Measurements from ENCODE around the gene TBCD.
A peak's percentile ranks its signal among the peaks of the same experiment; 100 is the strongest.

Gene TBCD

DNA sequence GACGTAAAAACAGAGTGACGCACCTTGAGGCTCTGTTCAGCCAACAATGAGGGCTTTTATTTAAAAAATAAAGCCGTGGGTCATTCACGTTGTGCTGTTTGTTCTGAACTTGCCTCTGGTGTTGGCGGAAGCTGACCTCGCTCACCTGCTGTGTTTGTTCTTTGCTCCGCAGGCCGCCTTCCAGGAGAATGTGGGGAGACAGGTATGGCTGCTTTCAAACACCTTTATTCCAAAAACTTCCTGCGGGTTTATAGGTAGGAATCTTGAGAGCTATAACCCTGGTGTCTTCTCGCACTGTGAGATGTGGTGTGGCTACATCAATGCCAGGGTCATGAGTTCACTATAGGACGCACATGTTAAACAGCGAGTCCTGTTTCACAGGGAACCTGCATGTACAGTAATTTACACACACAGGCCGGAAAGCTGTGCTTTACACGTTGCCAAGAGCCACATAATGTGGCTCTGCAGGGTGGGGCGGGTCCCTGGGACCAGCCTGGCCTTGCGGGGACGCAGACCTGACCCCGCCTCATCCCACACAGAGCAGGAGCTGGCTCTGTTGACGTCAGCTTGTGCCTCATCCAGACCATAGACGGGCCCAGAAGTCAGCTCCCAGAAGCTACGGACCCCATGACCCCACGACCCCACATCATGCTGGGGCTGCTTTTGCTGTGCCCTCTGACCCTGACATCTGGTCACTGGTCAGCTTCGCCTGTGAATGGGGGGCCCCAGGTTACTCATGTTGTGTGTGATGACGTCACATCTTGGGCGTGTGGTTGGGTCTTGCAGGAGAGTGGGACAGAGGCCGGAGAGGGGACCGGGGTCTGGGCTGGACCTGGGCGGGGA lies 137.9 kb downstream of the TBCD start:
- Mint-ChIP-seq H3K4me1 (peaks cover 29% of the 10 kb centered on the region), H3K27ac (no peak overlapping the region), H3K9me3 (no peaks in the 10 kb centered on the region)

DNA sequence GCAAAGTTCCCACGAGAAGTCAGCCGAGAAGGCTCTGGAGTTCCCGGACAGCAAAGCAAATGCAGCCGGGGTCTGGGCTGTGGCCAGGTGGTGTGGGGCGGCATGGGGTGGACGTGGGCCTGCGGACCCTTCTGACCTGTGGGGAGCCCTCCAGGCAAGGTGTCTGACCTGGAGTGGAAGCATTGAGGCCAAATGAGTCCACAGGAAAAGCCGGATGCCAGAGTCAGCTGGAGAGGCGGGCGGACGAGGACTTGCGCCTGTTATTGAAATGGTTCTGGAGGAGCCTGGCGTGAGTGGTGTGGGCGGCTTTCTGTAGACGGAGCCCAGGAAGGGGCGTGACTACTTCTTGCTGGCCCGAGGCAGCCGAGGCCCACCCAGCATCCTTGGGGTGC lies 138.5 kb downstream of the TBCD start:
- DNase-seq (ENCODE audit: low spot score in 2 of 2) (no peak), ATAC-seq (ENCODE audit: low read depth) (no peak)
- Mint-ChIP-seq H3K36me3 (peaks cover 21% of the 10 kb centered on the region), H3K9me3 (no peaks in the 10 kb centered on the region), H3K4me1 (peaks cover 23% of the 10 kb centered on the region), H3K27ac (no peak overlapping the region), H3K27me3 (no peaks in the 10 kb centered on the region), H3K4me3 (no peak overlapping the region)

More for the DNA sequence above, 137.9 kb downstream of the TBCD start:
- H3K36me3 Mint-ChIP-seq: peaks cover 20% of the 10 kb centered on the region
- H3K4me3 Mint-ChIP-seq: no peak overlapping the region
- DNase-seq (ENCODE audit: low spot score in 2 of 2) (no peak), ATAC-seq (ENCODE audit: low read depth) (no peak)
- no peaks in the 10 kb centered on the region for H3K27me3 Mint-ChIP-seq

DNA sequence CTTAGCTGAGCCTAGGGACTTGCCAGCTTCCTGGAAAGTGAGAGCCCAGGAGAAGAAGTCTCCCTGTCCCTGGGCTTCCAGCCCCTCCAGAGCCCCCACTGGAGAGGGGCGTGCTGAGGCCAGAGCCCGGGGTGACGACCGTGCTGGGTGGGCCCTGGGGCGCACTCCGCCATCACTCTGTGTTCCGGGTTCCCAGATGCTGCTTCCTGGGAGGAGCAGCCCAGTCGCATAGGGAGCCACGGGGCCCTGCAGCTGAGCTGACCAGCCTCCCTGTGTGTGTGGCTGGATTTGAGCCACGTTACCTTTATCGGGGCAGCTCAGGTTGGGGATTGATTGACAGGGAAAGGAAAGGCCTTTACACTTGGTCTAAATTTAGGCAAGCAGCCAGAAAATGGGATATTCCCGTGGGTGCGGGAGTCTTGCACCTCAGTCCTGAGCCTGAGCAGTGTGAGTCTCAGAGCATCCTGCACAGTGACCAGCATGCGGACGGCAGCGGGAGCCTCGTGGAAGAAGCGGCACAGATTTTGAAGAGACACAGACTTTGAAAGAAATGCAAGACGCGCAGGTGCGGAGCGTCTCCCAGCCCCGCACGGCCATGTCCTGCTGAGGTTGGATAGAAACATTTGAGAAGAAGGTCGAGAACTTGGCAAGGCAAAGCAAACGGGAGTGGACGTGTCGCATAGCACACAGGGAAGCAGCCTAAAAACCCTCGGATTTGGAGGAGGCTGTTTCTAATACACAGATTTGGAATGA lies 139.2 kb downstream of the TBCD start:
- Mint-ChIP-seq H3K9me3 (no peaks in the 10 kb centered on the region), H3K27ac (no peak overlapping the region), H3K36me3 (peaks cover 22% of the 10 kb centered on the region), H3K4me1 (peaks cover 20% of the 10 kb centered on the region), H3K27me3 (no peaks in the 10 kb centered on the region), H3K4me3 (no peak overlapping the region)
- no peak for ATAC-seq (ENCODE audit: low read depth)
- DNase-seq (ENCODE audit: low spot score in 2 of 2): no peak

DNA sequence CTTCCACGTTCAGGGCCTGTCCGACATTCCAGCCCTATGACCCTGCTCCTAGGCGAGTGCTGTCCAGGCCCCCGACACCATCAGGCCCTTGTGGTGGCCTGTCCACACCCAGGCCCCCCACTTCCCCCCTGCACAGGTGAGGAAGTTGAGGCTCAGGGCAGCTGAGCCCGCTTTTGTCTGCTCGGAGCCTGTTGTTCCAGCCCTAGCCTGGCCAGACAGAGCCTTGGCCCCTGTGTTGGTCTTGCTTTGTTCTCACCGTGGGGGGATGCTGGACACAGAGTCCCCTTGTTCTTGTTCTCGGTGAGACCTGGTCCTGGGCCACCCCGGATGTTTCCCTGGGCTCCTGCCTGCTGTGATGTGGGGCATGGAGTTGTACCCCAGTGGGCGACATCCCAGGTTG lies 140.0 kb downstream of the TBCD start:
- ATAC-seq (ENCODE audit: low read depth) (no peak), DNase-seq (ENCODE audit: low spot score in 2 of 2) (no peak)
- Mint-ChIP-seq H3K4me1 (peaks cover 19% of the 10 kb centered on the region), H3K36me3 (peaks cover 22% of the 10 kb centered on the region), H3K4me3 (no peak overlapping the region), H3K27me3 (no peaks in the 10 kb centered on the region), H3K9me3 (no peaks in the 10 kb centered on the region), H3K27ac (no peak overlapping the region)

DNA sequence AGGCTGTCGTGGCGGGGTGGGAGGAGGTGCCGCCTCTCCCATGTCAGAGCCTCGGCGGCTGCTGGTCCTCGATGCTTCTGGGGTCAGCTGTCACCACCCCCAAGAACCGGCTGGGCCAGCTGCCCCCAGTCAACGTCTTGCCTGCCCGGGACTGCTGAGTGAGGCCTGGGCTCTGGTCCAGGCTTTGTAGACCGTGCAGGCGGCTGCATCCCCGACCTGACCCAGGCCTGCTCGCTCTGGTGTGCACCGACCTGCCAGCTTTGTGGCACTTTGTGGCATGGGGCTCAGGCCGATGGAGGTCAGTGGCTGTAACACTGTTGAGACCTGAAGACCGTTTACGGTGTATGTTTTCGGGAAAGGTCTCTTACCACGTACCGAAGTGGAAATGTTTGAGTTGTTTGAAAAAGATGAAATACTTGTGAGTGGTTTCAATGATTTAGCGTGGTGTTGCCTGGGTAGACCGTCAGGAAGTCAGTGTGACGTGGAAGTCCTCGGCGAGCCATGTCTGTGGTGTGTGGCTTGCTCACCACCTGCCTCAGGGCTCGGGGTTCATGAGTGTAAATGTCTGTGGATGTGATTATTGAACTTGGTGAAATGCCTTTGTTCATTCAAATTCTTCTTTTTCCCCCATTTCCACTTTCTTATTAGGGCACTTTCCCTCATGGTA lies 141.2 kb downstream of the TBCD start:
- Mint-ChIP-seq H3K9me3 (no peaks in the 10 kb centered on the region), H3K36me3 (peaks cover 14% of the 10 kb centered on the region), H3K27me3 (no peaks in the 10 kb centered on the region), H3K4me3 (no peak overlapping the region), H3K27ac (peak overlapping the region; percentile 83), H3K4me1 (peaks cover 12% of the 10 kb centered on the region)
- DNase-seq (ENCODE audit: low spot score in 2 of 2) (no peak), ATAC-seq (ENCODE audit: low read depth) (peak; percentile 96)

DNA sequence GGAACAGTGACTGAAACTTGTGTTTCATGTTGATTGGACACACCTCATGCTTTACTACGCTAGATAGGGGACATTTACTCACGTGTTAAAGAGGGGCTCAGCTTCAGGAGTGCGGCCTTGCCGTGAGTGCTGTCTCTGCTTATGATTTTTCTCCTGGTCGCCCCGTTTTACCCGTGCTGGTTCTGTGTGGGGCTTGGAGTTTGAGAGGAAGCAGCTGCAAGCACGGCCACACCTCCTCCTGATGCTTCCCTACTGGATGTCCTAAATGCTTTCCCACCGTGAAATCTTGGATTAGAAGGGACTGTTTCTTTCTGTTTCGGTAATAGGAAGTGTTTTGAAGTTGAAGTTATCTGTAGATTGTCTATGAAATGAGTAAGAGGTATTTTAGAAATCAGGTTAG lies 141.9 kb downstream of the TBCD start:
- H3K36me3 Mint-ChIP-seq: peaks cover 17% of the 10 kb centered on the region
- DNase-seq (ENCODE audit: low spot score in 2 of 2) (no peak), ATAC-seq (ENCODE audit: low read depth) (peak; percentile 34)
- no peaks in the 10 kb centered on the region for H3K9me3 Mint-ChIP-seq
- peak overlapping the region; percentile 83 for H3K27ac Mint-ChIP-seq
- H3K4me1 Mint-ChIP-seq: peaks cover 12% of the 10 kb centered on the region
- no peaks in the 10 kb centered on the region for H3K27me3 Mint-ChIP-seq
- H3K4me3 Mint-ChIP-seq: peak overlapping the region; percentile 71

DNA sequence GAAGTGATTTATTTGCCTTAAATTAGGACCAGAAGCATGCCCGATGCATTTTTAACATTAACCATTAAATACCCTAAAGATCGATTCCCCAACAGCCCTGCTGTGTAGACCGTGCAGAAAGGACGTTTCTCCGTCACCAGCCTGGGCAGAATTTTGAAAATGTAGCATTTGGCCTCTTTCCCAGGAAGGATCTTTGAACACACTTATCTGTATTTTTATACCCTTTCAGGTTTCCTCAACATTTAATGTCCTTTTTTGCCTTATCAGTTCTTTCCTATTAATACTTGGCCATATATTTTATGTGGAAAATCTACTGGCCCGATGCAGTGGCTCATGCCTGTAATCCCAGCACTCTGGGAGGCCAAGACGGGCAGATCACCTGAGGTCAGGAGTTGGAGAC lies 142.5 kb downstream of the TBCD start:
- ATAC-seq (ENCODE audit: low read depth) (no peak), DNase-seq (ENCODE audit: low spot score in 2 of 2) (no peak)
- Mint-ChIP-seq H3K9me3 (no peaks in the 10 kb centered on the region), H3K36me3 (peaks cover 19% of the 10 kb centered on the region), H3K4me3 (no peak overlapping the region), H3K27me3 (no peaks in the 10 kb centered on the region), H3K27ac (peak overlapping the region; percentile 83), H3K4me1 (peaks cover 12% of the 10 kb centered on the region)

DNA sequence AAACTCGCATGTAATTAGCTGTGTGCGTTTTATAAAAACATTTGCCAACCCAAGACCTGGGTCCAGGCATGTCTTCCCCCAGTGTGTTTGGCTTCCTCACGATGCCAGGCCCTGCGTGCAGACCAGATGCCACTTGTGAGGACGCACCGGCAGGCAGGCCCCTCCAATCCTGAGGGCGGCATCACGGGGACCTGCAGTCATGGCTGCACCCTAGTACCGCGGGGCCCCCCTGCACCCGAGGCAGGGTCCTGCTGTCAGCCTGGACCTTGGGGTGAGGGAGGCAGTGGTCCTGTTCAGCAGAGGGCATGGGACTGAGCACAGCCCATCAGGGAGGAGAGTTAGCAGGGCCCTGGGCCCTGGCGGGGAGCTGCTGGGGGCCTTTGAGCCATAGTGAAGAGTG lies 143.2 kb downstream of the TBCD start:
- Mint-ChIP-seq H3K4me1 (peaks cover 13% of the 10 kb centered on the region), H3K36me3 (peaks cover 19% of the 10 kb centered on the region), H3K27me3 (no peaks in the 10 kb centered on the region), H3K4me3 (no peak overlapping the region), H3K9me3 (no peaks in the 10 kb centered on the region), H3K27ac (no peak overlapping the region)
- ATAC-seq (ENCODE audit: low read depth) (no peak), DNase-seq (ENCODE audit: low spot score in 2 of 2) (no peak)

DNA sequence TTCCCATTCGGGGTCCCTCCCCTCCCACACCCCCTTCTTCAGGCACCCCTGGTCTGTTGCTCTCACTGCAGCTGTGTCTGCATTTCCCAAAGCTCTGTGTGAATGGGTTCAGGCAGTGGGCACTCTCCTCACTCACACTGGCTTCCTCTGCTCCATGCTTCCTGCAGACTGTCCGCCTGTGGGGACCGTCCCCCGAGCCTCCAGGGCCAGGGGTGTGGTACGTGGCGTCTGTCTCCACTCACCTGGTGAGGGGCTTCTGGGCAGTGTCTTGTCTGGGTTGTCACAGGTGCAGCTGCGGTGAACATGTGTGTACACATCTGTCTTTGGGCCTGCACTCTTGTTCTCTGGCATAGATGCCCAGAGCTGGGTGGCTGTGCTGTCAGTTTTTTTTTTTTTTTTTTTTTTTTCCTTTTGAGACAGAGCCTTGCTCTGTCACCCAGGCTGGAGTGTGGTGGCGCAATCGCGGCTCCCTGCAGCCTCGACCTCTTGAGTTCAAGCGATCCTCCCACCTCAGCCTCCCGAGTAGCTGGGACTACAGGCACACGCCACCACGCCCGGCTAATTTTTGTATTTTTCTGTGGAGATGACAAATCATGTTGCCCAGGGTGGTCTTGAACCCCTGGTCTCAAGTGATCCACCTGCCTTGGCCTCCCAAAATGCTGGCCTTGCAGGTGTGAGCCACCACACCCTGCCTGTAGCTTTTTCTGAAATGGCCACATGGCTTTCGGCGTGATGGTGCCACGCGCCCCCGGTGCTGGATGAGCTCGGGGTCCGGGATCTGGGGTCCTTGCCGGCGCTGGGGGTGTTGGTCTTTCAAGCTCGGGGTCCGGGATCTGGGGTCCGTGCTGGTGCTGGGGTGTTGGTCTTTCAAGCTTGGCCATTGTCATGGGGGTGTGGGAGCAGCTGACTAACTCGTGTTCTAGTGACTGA lies 144.5 kb downstream of the TBCD start:
- Mint-ChIP-seq H3K4me1 (peaks cover 15% of the 10 kb centered on the region), H3K27me3 (no peaks in the 10 kb centered on the region), H3K9me3 (no peaks in the 10 kb centered on the region), H3K36me3 (peaks cover 17% of the 10 kb centered on the region), H3K27ac (no peak overlapping the region), H3K4me3 (no peak overlapping the region)
- no peak for DNase-seq (ENCODE audit: low spot score in 2 of 2)
- no peak for ATAC-seq (ENCODE audit: low read depth)

DNA sequence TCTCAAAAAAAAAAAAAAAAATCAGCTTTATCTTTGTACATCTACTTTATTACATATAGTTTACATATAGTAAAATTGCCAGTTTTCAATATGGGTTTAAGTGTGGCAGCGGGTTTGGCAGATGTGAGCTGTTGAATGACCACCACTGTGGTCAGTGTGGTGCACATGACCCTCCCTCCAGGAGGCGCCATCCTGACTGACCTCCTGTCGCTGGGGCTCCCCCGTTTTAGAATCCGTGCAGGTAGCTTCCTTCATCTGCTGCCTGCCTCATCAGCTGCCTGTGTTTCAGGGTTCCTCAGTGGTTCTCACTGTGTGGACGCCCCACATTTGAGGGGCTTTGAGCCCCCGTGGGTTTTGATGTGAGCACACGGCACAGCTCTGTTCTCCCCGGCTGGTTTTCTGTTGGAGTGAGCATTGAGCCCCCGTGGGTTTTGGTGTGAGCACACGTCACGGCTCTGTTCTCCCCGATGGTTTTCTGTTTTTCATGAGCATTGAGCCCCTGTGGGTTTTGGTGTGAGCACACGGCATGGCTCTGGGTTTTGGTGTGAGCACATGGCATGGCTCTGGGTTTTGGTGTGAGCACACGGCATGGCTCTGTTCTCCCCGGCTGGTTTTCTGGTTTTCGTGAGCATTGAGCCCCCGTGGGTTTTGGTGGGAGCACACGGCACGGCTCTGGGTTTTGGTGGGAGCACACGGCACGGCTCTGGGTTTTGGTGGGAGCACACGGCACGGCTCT lies 145.8 kb downstream of the TBCD start:
- ATAC-seq (ENCODE audit: low read depth) (no peak), DNase-seq (ENCODE audit: low spot score in 2 of 2) (no peak)
- H3K9me3 Mint-ChIP-seq: no peaks in the 10 kb centered on the region
- peaks cover 16% of the 10 kb centered on the region for H3K36me3 Mint-ChIP-seq
- peaks cover 15% of the 10 kb centered on the region for H3K4me1 Mint-ChIP-seq
- no peak overlapping the region for H3K27ac Mint-ChIP-seq
- H3K4me3 Mint-ChIP-seq: no peak overlapping the region
- H3K27me3 Mint-ChIP-seq: no peaks in the 10 kb centered on the region

DNA sequence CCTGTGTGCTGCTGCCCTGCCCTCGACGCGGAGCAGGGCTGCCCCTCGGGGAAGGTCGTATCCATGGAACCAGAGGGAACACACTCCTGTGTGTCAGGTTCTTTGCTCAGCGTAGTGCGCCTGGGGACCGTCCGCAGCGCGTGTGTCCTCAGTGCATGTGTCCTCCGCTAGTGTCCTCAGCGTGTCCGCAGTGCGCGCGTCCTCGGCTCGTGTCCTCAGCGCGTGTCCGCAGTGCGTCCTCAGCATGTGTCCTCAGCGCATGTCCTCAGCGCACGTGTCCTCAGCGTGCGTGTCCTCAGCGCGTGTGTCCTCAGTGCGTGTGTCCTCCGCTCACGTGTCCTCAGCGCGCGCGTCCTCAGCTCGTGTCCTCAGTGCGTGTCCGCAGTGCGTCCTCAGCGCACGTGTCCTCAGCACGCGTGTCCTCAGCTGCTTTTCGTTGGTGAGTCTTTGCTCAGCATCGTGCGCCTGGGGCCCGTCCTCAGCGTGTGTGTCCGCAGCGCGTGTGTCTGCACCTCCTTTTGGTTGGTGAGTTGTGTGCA lies 147.2 kb downstream of the TBCD start:
- no peak overlapping the region for H3K27ac Mint-ChIP-seq
- H3K36me3 Mint-ChIP-seq: peaks cover 15% of the 10 kb centered on the region

DNA sequence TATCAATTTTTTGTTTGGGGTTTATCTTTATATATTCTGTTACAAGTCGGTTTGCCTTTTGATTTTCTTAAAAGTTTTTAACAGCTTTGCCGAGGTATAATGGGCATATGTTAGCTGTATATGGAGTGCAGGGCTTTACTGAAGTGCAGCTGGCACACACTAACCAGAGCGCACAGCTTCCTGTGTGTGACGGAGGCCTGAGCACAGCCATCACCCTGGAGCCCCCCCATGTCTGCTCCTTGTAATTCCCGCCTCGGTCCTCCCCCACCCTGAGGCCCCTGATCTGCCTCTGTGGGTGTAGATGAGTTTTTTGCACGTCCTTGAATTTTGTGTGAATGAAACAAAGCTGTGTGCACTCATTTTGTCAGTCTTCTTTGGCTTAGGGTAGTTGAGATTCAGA lies 148.1 kb downstream of the TBCD start:
- Mint-ChIP-seq H3K27ac (no peak overlapping the region), H3K36me3 (peaks cover 22% of the 10 kb centered on the region), H3K4me1 (peaks cover 7% of the 10 kb centered on the region), H3K9me3 (no peaks in the 10 kb centered on the region), H3K4me3 (no peak overlapping the region), H3K27me3 (no peaks in the 10 kb centered on the region)
- DNase-seq (ENCODE audit: low spot score in 2 of 2) (no peak), ATAC-seq (ENCODE audit: low read depth) (no peak)

More for the DNA sequence above, 147.2 kb downstream of the TBCD start:
- no peak overlapping the region for H3K4me3 Mint-ChIP-seq
- H3K9me3 Mint-ChIP-seq: no peaks in the 10 kb centered on the region
- no peaks in the 10 kb centered on the region for H3K27me3 Mint-ChIP-seq
- no peak for ATAC-seq (ENCODE audit: low read depth)
- H3K4me1 Mint-ChIP-seq: peaks cover 6% of the 10 kb centered on the region
- no peak for DNase-seq (ENCODE audit: low spot score in 2 of 2)

DNA sequence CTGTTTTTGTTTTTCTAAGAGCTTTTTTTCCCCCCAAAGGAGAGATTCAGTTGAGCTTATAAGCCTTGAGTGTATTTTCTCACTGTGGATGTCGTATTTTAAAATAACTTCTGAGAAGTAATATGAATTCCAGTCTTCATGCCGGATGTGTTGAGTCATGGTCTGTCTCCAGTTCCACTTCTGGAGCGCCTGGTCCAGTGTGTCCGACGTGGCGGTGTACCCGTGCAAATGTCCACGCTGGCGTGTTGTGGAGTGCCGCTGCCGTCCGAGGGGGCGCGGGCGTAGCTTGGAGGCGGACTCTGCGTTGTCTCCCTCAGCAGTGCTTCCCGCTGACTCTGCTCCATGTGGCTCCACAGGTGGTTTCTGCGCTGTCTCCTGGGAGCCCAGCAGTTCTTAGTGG lies 148.9 kb downstream of the TBCD start:
- H3K4me1 Mint-ChIP-seq: peaks cover 7% of the 10 kb centered on the region
- H3K27me3 Mint-ChIP-seq: no peaks in the 10 kb centered on the region
- H3K9me3 Mint-ChIP-seq: no peaks in the 10 kb centered on the region
- ATAC-seq (ENCODE audit: low read depth) (no peak), DNase-seq (ENCODE audit: low spot score in 2 of 2) (no peak)
- no peak overlapping the region for H3K27ac Mint-ChIP-seq
- peaks cover 21% of the 10 kb centered on the region for H3K36me3 Mint-ChIP-seq
- no peak overlapping the region for H3K4me3 Mint-ChIP-seq

All from memory B cell (primary cell).